IPS DF 19.7 (cell line): ENCODE results near the gene CDCA7.
A peak's percentile ranks its signal among the peaks of the same experiment; 100 is the strongest.
"Not testable (repeated sequence)": the region's sequence is repeated elsewhere in the genome, so short reads cannot be mapped to it uniquely, and the experiment has no call there.

ENCODE experiments used
- DNase-seq: peaks from one replicate; pipeline ENCODE4 v3.0.0-alpha.2; 2013; ENCODE audit warnings: low read depth, low spot score

CDCA7 gene

GRCh38 chr2:173358616-173359015, 3.9 kb downstream of the CDCA7 start:
- DNase-seq, result no peak

- no peak for DNase-seq
Measured at GRCh38 chr2:173359231-173359630, 4.6 kb downstream of the CDCA7 start.

GRCh38 chr2:173370198-173370597, 15.5 kb downstream of the CDCA7 start:
- DNase-seq, result no peak

- DNase-seq, result no peak
Measured at GRCh38 chr2:173371023-173371422, 16.4 kb downstream of the CDCA7 start.

GRCh38 chr2:173373290-173373689, 18.6 kb downstream of the CDCA7 start:
- DNase-seq, result no peak

- DNase-seq, result no peak
Measured at GRCh38 chr2:173374634-173375033, 20.0 kb downstream of the CDCA7 start.

GRCh38 chr2:173385534-173385933, 30.9 kb downstream of the CDCA7 start:
- not testable (repeated sequence) for DNase-seq

- no peak for DNase-seq
Measured at GRCh38 chr2:173386021-173386737, 31.5 kb downstream of the CDCA7 start.

GRCh38 chr2:173386738-173387065, 32.0 kb downstream of the CDCA7 start:
- no peak for DNase-seq

GRCh38 chr2:173387079-173387478, 32.4 kb downstream of the CDCA7 start:
- no peak for DNase-seq

GRCh38 chr2:173387660-173388059, 33.0 kb downstream of the CDCA7 start:
- DNase-seq, result no peak

- DNase-seq, result no peak
Measured at GRCh38 chr2:173388795-173389194, 34.1 kb downstream of the CDCA7 start.

- no peak for DNase-seq
Measured at GRCh38 chr2:173390036-173390435, 35.4 kb downstream of the CDCA7 start.

GRCh38 chr2:173392731-173393130, 38.1 kb downstream of the CDCA7 start:
- no peak for DNase-seq

- no peak for DNase-seq
Measured at GRCh38 chr2:173393186-173393585, 38.5 kb downstream of the CDCA7 start.

- DNase-seq, result no peak
Measured at GRCh38 chr2:173393636-173394035, 39.0 kb downstream of the CDCA7 start.

GRCh38 chr2:173394091-173394974, 39.7 kb downstream of the CDCA7 start:
- DNase-seq, result no peak

GRCh38 chr2:173395567-173396351, 41.1 kb downstream of the CDCA7 start:
- DNase-seq, result no peak

- no peak for DNase-seq
Measured at GRCh38 chr2:173397539-173397938, 42.9 kb downstream of the CDCA7 start.

GRCh38 chr2:173399229-173399628, 44.6 kb downstream of the CDCA7 start:
- no peak for DNase-seq

GRCh38 chr2:173400760-173401159, 46.1 kb downstream of the CDCA7 start:
- DNase-seq, result peak; percentile 42

- peak; percentile 23 for DNase-seq
Measured at GRCh38 chr2:173401716-173402326, 47.1 kb downstream of the CDCA7 start.
